Esophagus squamous epithelium (tissue), 5 donors: Measurements from ENCODE around the gene IQCH. TPM values are rescaled to one million over a fixed set of nuclear protein-coding genes. Genes with fewer than 3 reads are reported as not detected.
"Not testable (repeated sequence)": the region's sequence is repeated elsewhere in the genome, so short reads cannot be mapped to it uniquely, and the experiment has no call there.

ENCODE experiments used
- DNase-seq: peaks from one replicate; lab custom pipeline; 2025; lab: John Stamatoyannopoulos, UW
- H3K27ac ChIP-seq, 4 donors: fragments of 200-600 bp; sonication (generic); one replicate each; pipeline ENCODE4 v1.5.1; 2016 to 2019; ENCODE audit warnings: mild to moderate bottlenecking in 1 of 4
- H3K27me3 ChIP-seq, 4 donors: fragments of 200-600 bp; sonication (generic); 1 replicate in 3 of 4; 2 replicates in 1 of 4; pipeline versions ENCODE4 v1.5.1 to v1.6.0; 2017 to 2021; ENCODE audit warnings: antibody characterized with exemption in 1 of 4
- H3K36me3 ChIP-seq, 3 donors: fragments of 200-600 bp; sonication (generic); one replicate each; pipeline ENCODE4 v1.5.1; 2016 to 2019
- H3K4me1 ChIP-seq, 3 donors: fragments of 200-600 bp; sonication (generic); one replicate each; pipeline ENCODE4 v1.5.1; 2017 to 2019
- H3K4me3 ChIP-seq, 4 donors: fragments of 200-600 bp; sonication (generic); 1 replicate in 3 of 4; 2 replicates in 1 of 4; pipeline ENCODE4 v1.5.1; 2016 to 2019; ENCODE audit warnings: mild to moderate bottlenecking in 2 of 4, moderate library complexity in 1 of 4
- H3K9me3 ChIP-seq, 3 donors: fragments of 200-600 bp; sonication (generic); one replicate each; pipeline ENCODE4 v1.5.1; 2016 to 2019
- POLR2A ChIP-seq, 4 donors: fragments of 450-650 bp; IDR thresholded peaks; one replicate each; pipeline ENCODE4 v1.6.1; 2017; ENCODE audit warnings: antibody characterized with exemption in 4 of 4, mild to moderate bottlenecking in 4 of 4, moderate library complexity in 3 of 4
- WGBS, 2 donors: methylation state at CpG; one replicate each; pipeline ENCODE4 v1.1.5; 2018; 5-methylcytosine and 5-hydroxymethylcytosine counted together
- intact Hi-C: fragments of 100-400 bp; cut with DNase I; formaldehyde crosslinking; loops from one replicate; pipeline ENCODE4 v1.15.0; 2022
- total RNA-seq, 4 donors: library from RNA; depleted of rRNA; stranded (reverse); fragments of >200 nt; gene quantifications; one replicate each; pipeline ENCODE4 v1.1.0, GENCODE V29; 2016
- TF ChIP-seq, protein P1 (sequence below), 6 experiments: fragments of 450-650 bp in 4 of 6; fragments of 200-600 bp in 2 of 6; sonication (generic) in 2 of 6; IDR thresholded peaks; one replicate each; pipeline ENCODE4 v1.5.1; 2016 to 2019; ENCODE audit warnings: antibody characterized with exemption in 6 of 6, mild to moderate bottlenecking in 4 of 6, moderate library complexity in 4 of 6
- donor health status: DM: yes; HTN: yes; CAD: no.

Gene IQCH
- total RNA-seq, 4 donors from 2014 or later: 1.9 to 3.1 (median 3.0) TPM; not detected in 1

DNA sequence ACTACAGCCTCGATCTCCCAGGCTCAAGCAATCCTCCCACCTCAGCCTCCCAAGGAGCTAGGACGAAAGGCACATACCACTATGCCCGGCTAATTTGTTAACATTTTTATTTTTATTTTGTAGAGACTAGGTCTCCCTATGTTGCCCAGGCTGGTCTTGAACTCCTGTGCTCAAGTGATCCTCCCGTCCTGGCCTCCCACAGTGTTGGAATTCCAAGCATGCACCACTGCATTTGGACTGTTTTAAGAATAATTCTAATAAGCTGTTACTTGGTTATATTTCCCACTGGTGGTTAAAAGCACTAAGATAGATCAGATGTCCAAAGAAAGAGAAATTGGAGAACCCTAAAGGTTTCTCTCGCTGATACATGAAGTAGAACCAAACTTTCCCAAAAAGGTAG, 3.3 kb upstream of the IQCH start:
- intact Hi-C loops: no loop called here
- TF ChIP-seq POLR2A (IDR thresholded peaks at IDR 0.05): no peak
- TF ChIP-seq, protein P1, sequence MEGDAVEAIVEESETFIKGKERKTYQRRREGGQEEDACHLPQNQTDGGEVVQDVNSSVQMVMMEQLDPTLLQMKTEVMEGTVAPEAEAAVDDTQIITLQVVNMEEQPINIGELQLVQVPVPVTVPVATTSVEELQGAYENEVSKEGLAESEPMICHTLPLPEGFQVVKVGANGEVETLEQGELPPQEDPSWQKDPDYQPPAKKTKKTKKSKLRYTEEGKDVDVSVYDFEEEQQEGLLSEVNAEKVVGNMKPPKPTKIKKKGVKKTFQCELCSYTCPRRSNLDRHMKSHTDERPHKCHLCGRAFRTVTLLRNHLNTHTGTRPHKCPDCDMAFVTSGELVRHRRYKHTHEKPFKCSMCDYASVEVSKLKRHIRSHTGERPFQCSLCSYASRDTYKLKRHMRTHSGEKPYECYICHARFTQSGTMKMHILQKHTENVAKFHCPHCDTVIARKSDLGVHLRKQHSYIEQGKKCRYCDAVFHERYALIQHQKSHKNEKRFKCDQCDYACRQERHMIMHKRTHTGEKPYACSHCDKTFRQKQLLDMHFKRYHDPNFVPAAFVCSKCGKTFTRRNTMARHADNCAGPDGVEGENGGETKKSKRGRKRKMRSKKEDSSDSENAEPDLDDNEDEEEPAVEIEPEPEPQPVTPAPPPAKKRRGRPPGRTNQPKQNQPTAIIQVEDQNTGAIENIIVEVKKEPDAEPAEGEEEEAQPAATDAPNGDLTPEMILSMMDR (IDR thresholded peaks at IDR 0.05): no peak
- Histone ChIP-seq H3K4me3 (no peak overlapping the region), H3K4me1 (peaks cover 12 to 30% (median 13%) of the 10 kb centered on the region in 3 donors), H3K27ac (no peak overlapping the region), H3K9me3 (no peaks in the 10 kb centered on the region), H3K27me3 (no peaks in the 10 kb centered on the region), H3K36me3 (peaks cover 0 to 8% (median 0%) of the 10 kb centered on the region in 3 donors)
- WGBS, 2 donors: 89 to 95% methylated on average over 5 of the region's 5 CpGs
- DNase-seq: no peak

- intact Hi-C loops: no loop called here
- H3K36me3 ChIP-seq: no peaks in the 10 kb centered on the region
- peak overlapping the region; percentile 58 to 89 (median 74) for H3K4me3 ChIP-seq
- DNase-seq: no peak
- H3K9me3 ChIP-seq: no peaks in the 10 kb centered on the region
- H3K4me1 ChIP-seq: peaks cover 12 to 30% (median 13%) of the 10 kb centered on the region in 3 donors
- WGBS, 2 donors: 50 to 73% methylated on average over 7 of the region's 12 CpGs
- H3K27me3 ChIP-seq: no peaks in the 10 kb centered on the region
- TF ChIP-seq, protein P1 (IDR thresholded peaks at IDR 0.05): no peak
- TF ChIP-seq POLR2A (IDR thresholded peaks at IDR 0.05): no peak
- peak overlapping the region in 3 of 4 donors; percentile 88 to 91 (median 89) for H3K27ac ChIP-seq
These were observed 1.5 kb upstream of the IQCH start for GRCh38 chr15:67253101-67253500.

DNA sequence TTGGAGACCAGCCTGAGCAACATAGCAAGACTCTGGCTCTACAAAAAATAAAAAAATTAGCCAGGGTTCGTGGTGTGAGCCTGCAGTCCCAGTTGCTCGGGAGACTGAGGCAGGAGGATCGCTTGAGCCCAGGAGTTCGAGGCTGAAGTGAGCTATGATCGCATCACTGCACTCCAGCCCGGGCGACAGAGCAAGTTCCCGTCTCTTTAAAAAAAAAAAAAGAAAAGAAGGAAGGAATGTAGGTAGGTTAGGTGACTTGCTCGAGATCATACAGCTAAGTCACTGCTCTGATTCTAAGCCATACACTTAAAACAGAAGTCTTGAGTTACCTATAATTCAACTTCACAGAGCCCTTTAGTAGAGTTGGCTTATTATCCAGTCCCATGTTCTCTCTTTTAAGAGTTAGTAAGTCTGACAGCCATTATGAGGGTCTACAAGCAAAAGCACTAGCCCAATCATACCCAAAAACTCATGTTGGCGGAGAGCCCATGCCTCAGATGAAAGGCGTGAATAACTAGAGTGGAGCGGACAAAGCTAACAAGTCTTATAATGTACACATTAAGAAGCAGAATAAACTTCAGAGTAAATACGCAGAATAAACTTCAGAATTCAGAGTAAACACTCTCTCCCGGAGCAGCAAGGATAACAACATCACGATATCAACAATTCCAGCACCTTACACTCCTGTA, 893 bp upstream of the IQCH start:
- H3K27ac ChIP-seq: peak overlapping the region; percentile 88 to 91 (median 90)
- no peaks in the 10 kb centered on the region for H3K36me3 ChIP-seq
- H3K4me1 ChIP-seq: peaks cover 12 to 30% (median 13%) of the 10 kb centered on the region in 3 donors
- peak overlapping the region; percentile 58 to 89 (median 74) for H3K4me3 ChIP-seq
- DNase-seq: no peak
- intact Hi-C loops: no loop called here
- 23% methylated on average over 15 of the region's 15 CpGs for WGBS, 2 donors
- TF ChIP-seq, protein P1 (IDR thresholded peaks at IDR 0.05): no peak
- TF ChIP-seq POLR2A (IDR thresholded peaks at IDR 0.05): no peak
- H3K9me3 ChIP-seq: no peaks in the 10 kb centered on the region
- H3K27me3 ChIP-seq: no peaks in the 10 kb centered on the region

DNA sequence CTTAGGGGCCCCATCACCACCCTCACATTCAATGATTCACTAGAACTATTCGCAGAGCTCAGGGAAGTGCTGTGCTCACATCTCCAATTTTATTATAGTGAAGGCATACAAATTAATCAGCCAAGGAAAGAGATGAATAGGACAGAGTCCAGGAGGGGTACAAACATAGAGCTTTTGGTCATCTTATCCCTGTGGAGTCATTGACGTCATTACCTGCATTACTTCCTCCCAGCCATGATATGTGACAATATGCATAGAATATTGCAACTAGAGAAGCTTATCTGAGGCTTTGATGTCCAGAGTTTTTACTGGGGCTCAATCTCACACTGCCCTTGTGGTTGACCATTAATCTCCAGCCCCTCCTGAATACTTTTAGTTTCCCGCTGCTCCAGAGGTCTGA, 1.5 kb downstream of the IQCH start:
- no peak for DNase-seq
- Histone ChIP-seq H3K27me3 (no peaks in the 10 kb centered on the region), H3K4me3 (no peak overlapping the region), H3K9me3 (no peaks in the 10 kb centered on the region), H3K4me1 (peaks cover 12 to 30% (median 13%) of the 10 kb centered on the region in 3 donors), H3K36me3 (no peaks in the 10 kb centered on the region), H3K27ac (no peak overlapping the region)
- TF ChIP-seq POLR2A (IDR thresholded peaks at IDR 0.05): no peak
- TF ChIP-seq, protein P1 (IDR thresholded peaks at IDR 0.05): no peak
- intact Hi-C loops: no loop called here
- WGBS, 2 donors: 78 to 87% methylated on average over 3 of the region's 3 CpGs

DNA sequence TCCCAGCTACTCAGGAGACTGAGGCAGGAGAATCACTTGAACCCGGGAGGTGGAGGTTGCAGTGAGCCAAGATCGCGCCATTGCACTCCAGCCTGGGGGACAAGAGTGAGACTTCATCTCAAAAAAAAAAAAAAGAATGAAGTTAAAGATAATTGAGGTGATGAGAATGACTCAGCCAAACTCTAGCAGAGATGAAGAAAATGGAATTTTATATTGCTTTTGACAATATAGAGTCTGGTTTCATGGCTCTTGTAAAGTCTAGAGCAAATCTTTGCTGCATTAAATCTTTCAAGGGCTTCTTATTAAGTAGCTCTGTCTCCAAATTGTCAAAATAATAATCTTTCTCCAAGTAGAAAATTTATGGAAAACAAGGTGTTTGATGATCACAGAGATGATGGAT, 3.8 kb downstream of the IQCH start:
- H3K36me3 ChIP-seq, H3K4me3 ChIP-seq, intact Hi-C loops, H3K9me3 ChIP-seq, H3K27ac ChIP-seq, H3K27me3 ChIP-seq, DNase-seq: not testable (repeated sequence)
- WGBS, 2 donors: 83 to 93% methylated on average over 3 of the region's 3 CpGs
- peaks cover 4 to 12% (median 6%) of the 10 kb centered on the region in 3 donors for H3K4me1 ChIP-seq
